Suppressor macrophage treated with lipopolysaccharide for 4 hours (primary cell): Measurements from ENCODE around the gene NT5DC2.

Experiments used
- DNase-seq: peaks from one replicate; pipeline ENCODE4 v3.0.0-alpha.2; 2020

The NT5DC2 gene

GRCh38 chr3:52487788-52488691, 45.6 kb downstream of the NT5DC2 start:
- DNase-seq, result no peak

GRCh38 chr3:52487050-52487787, 46.4 kb downstream of the NT5DC2 start:
- no peak for DNase-seq

GRCh38 chr3:52484680-52485461, 48.8 kb downstream of the NT5DC2 start:
- no peak for DNase-seq

GRCh38 chr3:52483577-52484381, 49.9 kb downstream of the NT5DC2 start:
- no peak for DNase-seq

- no peak for DNase-seq
Observed at GRCh38 chr3:52483081-52483480, 50.6 kb downstream of the NT5DC2 start.

- DNase-seq, result no peak
Observed at GRCh38 chr3:52481819-52482521, 51.7 kb downstream of the NT5DC2 start.

- no peak for DNase-seq
Observed at GRCh38 chr3:52480768-52481715, 52.6 kb downstream of the NT5DC2 start.

GRCh38 chr3:52479877-52480575, 53.6 kb downstream of the NT5DC2 start:
- no peak for DNase-seq

GRCh38 chr3:52479037-52479876, 54.4 kb downstream of the NT5DC2 start:
- DNase-seq, result no peak

- DNase-seq, result no peak
Observed at GRCh38 chr3:52477796-52478095, 55.9 kb downstream of the NT5DC2 start.

- no peak for DNase-seq
Observed at GRCh38 chr3:52477076-52477795, 56.4 kb downstream of the NT5DC2 start.
